Measurements from ENCODE around the gene MORN5.

- no peak for TF ChIP-seq CTCF (IDR thresholded peaks at IDR 0.05; ENCODE audit: low read depth, low read length)
- TF ChIP-seq POLR2A (IDR thresholded peaks at IDR 0.05; ENCODE audit: extremely low read depth, insufficient read length) = no peak
- no peak for TF ChIP-seq MAX (IDR thresholded peaks at IDR 0.05; ENCODE audit: low read depth, low read length)
Measured at GRCh38 chr9:122186301-122186700, 26.6 kb downstream of the MORN5 start.
